ENCODE results near the gene SIGLEC10.

The SIGLEC10 gene

DNA sequence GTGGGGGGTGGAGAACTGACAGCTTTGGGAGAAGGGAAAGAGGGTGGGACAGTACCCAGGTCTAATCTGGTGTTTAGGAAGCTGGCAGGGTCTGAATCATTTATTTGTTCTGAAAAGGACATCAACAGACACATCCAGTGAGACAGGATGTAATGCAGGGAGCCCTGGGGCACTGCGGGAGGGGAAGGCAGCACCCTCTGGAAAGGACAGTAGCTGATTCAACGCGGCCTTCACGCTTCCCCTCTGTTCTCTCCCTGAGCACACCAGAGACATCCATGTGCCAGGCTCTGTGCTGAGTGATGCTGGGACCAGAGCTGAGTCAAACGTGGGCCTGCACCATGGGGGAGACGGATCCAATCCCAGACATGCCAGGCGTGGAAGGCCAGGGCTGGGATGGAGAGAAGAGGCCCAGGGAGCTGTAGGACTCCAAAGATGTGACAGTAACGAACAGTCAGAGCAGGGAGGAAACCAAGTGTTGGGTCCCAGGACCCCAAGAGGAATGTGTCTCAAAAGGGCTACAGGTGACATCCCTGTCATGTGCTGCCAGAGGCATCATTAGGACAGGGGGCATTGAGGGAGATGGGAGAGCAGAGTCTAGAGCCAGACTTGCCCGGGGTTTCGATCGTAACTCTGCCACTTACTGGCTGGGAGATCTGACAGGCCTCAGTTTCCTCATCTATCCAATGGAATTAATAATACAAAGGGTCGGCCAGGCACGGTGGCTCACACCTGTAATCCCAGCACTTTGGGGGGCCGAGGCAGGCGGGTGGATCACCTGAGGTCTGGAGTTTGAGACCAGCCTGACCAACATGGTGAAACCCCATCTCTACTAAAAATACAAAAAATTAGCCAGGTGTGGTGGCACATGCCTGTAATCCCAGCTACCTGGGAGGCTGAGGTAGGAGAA, 53.0 kb downstream of the SIGLEC10 start:
- DNase-seq = no peak

DNA sequence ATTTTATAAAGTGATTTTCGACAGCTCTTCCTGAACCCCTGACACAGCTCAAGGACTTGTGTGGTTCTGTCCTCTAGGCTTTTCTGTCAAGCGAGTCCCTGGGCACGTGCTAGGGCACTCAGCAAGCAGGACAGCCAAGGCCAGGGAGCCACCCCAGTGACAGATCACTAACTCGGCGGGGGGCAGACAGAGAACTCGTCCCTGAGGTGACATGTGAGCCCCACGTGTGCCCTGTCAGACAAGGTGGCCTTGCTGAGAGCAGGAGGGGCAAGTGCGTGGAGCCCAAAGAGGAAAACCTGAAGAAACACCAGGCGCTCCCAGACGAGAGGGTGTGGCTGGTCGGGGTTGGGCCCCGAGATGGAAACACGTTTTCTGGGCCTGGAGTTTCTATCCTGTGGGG, 56.2 kb downstream of the SIGLEC10 start:
- DNase-seq = no peak

All from left hindlimb (tissue), 1 donor.